SK-N-SH (cell line): Measurements from ENCODE around the gene PDZRN4. TPM values are rescaled to one million over a fixed set of nuclear protein-coding genes. Genes with fewer than 3 reads are reported as not detected.

Experiments
- CTCF ChIA-PET: fragments of 300-600, 350-600 bp; formaldehyde crosslinking; extraction: SDS; loops from one replicate; lab custom pipeline; 2021; lab: Yijun Ruan, JAX
- POLR2A ChIA-PET: fragments of 350-600 bp; sonication (Branson Sonifier 250); formaldehyde crosslinking; extraction: SDS; loops from one replicate; lab custom pipeline; 2020; ENCODE audit warnings: antibody characterized with exemption, inconsistent platforms; lab: Yijun Ruan, JAX
- DNase-seq: peaks from one replicate; pipeline ENCODE4 v3.0.0; 2012
- H2AFZ ChIP-seq: fragments of 200-600 bp; sonication (generic); 2 replicates; pipeline ENCODE4 v1.8.1; 2016; ENCODE audit warnings: antibody characterized with exemption, mild to moderate bottlenecking, low read depth
- H3F3A ChIP-seq: fragments of 200-600 bp; sonication (generic); replicated peaks from 2 replicates; pipeline ENCODE3; 2016; ENCODE audit warnings: antibody characterized with exemption, mild to moderate bottlenecking; ENCODE audit not compliant: insufficient read depth
- H3K27ac ChIP-seq, 2 experiments: fragments of 200-500 bp in 1 of 2; fragments of 200-600 bp in 1 of 2; sonication (Bioruptor generic) in 1 of 2; sonication (generic), shearing (Covaris generic) in 1 of 2; 2 replicates each; pipeline versions ENCODE4 v1.5.1 to v1.6.1; 2014 to 2016; ENCODE audit warnings: low read depth in 2 of 2, inconsistent platforms in 1 of 2, low read length in 1 of 2, mild to moderate bottlenecking in 1 of 2, mixed read lengths in 1 of 2
- H3K27me3 ChIP-seq: fragments of 200-600 bp; sonication (generic), shearing (Covaris generic); 2 replicates; pipeline ENCODE4 v1.6.1; 2016; ENCODE audit warnings: mixed run types; ENCODE audit not compliant: insufficient read depth
- H3K36me3 ChIP-seq, 2 experiments: fragments of 200-500 bp in 1 of 2; fragments of 200-600 bp in 1 of 2; sonication (Bioruptor generic) in 1 of 2; sonication (generic) in 1 of 2; replicated peaks in 1 of 2; 2 replicates each; pipeline versions ENCODE3 to v1.5.1; 2014 to 2016; ENCODE audit warnings: low read length in 1 of 2, mild to moderate bottlenecking in 1 of 2; ENCODE audit not compliant: insufficient read depth in 2 of 2, control insufficient read depth in 1 of 2
- H3K4me1 ChIP-seq, 2 experiments: fragments of 200-500 bp in 1 of 2; fragments of 200-600 bp in 1 of 2; sonication (Bioruptor generic) in 1 of 2; sonication (generic), shearing (Covaris generic) in 1 of 2; 2 replicates each; pipeline versions ENCODE4 v1.5.1 to v1.6.1; 2014 to 2016; ENCODE audit warnings: low read depth in 1 of 2, low read length in 1 of 2, mixed run types in 1 of 2; ENCODE audit not compliant: insufficient read depth in 2 of 2, control insufficient read depth in 1 of 2
- H3K4me2 ChIP-seq: fragments of 200-600 bp; sonication (generic), shearing (Covaris generic); 2 replicates; pipeline ENCODE4 v1.6.1; 2017; ENCODE audit warnings: mixed run types
- H3K4me3 ChIP-seq, 2 experiments: fragments of 200-500 bp in 1 of 2; fragments of 200-600 bp in 1 of 2; sonication (Bioruptor generic) in 1 of 2; sonication (generic), shearing (Covaris generic) in 1 of 2; 2 replicates each; pipeline versions ENCODE4 v1.5.1 to v1.8.1; 2014 to 2016; ENCODE audit warnings: low read depth in 2 of 2, inconsistent platforms in 1 of 2, low read length in 1 of 2, mild to moderate bottlenecking in 1 of 2, mixed read lengths in 1 of 2, moderate library complexity in 1 of 2
- H3K79me2 ChIP-seq: fragments of 200-600 bp; sonication (generic); 2 replicates; pipeline ENCODE4 v1.8.1; 2017; ENCODE audit warnings: mild to moderate bottlenecking; ENCODE audit not compliant: insufficient read depth
- H3K9ac ChIP-seq: fragments of 200-600 bp; sonication (generic); 2 replicates; pipeline ENCODE4 v1.6.1; 2017; ENCODE audit warnings: mixed run types
- H3K9me2 ChIP-seq: fragments of 200-600 bp; sonication (generic); 2 replicates; pipeline ENCODE4 v1.6.1; 2017; ENCODE audit warnings: mixed run types
- H3K9me3 ChIP-seq: fragments of 200-600 bp; sonication (generic); 2 replicates; pipeline ENCODE4 v1.6.1; 2017; ENCODE audit warnings: mixed run types, mild to moderate bottlenecking, moderate library complexity
- H4K20me1 ChIP-seq: fragments of 200-600 bp; sonication (generic); 2 replicates; pipeline ENCODE4 v1.6.1; 2017; ENCODE audit warnings: mild to moderate bottlenecking, mixed run types; ENCODE audit not compliant: insufficient read depth
- CHD2 ChIP-seq: fragments of 150-350 bp; IDR thresholded peaks from 2 replicates; pipeline ENCODE4 v1.6.1; 2018; ENCODE audit warnings: low read length; ENCODE audit not compliant: partially characterized antibody
- FOXJ3 ChIP-seq: sonication (generic); formaldehyde crosslinking; IDR thresholded peaks from 2 replicates; pipeline ENCODE4 v1.5.1; 2020; ENCODE audit warnings: mild to moderate bottlenecking, missing genetic modification reagents
- FOXM1 ChIP-seq: IDR thresholded peaks from 2 replicates; pipeline ENCODE4 v1.4.0; 2012; ENCODE audit warnings: low read depth, mild to moderate bottlenecking
- GABPA ChIP-seq: IDR thresholded peaks from 2 replicates; pipeline ENCODE4 v1.4.0; 2012; ENCODE audit warnings: low read depth, mild to moderate bottlenecking
- IRF3 ChIP-seq: fragments of 150-350 bp; IDR thresholded peaks from 2 replicates; pipeline ENCODE4 v1.6.1; 2016; ENCODE audit warnings: mild to moderate bottlenecking, low read depth, low read length
- JUND ChIP-seq: IDR thresholded peaks from 2 replicates; pipeline ENCODE4 v1.4.0; 2012
- MAX ChIP-seq: IDR thresholded peaks from 2 replicates; pipeline ENCODE4 v1.4.0; 2012; ENCODE audit warnings: low read depth
- MXI1 ChIP-seq: IDR thresholded peaks from 2 replicates; pipeline ENCODE4 v1.6.1; 2012; ENCODE audit warnings: mild to moderate bottlenecking, low read depth, low read length, improper control_type of control experiment
- RCOR1 ChIP-seq: fragments of 150-350 bp; IDR thresholded peaks from 2 replicates; pipeline ENCODE4 v1.6.1; 2017; ENCODE audit warnings: antibody characterized with exemption, low read length
- RFX5 ChIP-seq: IDR thresholded peaks from 2 replicates; pipeline ENCODE4 v1.6.1; 2012; ENCODE audit warnings: mild to moderate bottlenecking, improper control_type of control experiment, low read length
- RXRA ChIP-seq: IDR thresholded peaks from 2 replicates; pipeline ENCODE4 v1.4.0; 2012; ENCODE audit warnings: low read depth, mild to moderate bottlenecking, borderline replicate concordance
- SIN3A ChIP-seq: IDR thresholded peaks from 2 replicates; pipeline ENCODE4 v1.6.1; 2012; ENCODE audit warnings: low read depth, mild to moderate bottlenecking, low read length, moderate library complexity, borderline replicate concordance
- SMC3 ChIP-seq: IDR thresholded peaks from 2 replicates; pipeline ENCODE4 v1.6.1; 2012; ENCODE audit warnings: low read depth, low read length, improper control_type of control experiment
- TEAD4 ChIP-seq: IDR thresholded peaks from 2 replicates; pipeline ENCODE4 v1.4.0; 2012; ENCODE audit warnings: mild to moderate bottlenecking, borderline replicate concordance; ENCODE audit not compliant: insufficient read depth
- USF1 ChIP-seq: IDR thresholded peaks from 2 replicates; pipeline ENCODE4 v1.4.0; 2012; ENCODE audit warnings: low read depth, borderline replicate concordance
- WGBS: methylation state at CpG from one replicate; pipeline ENCODE4 v1.1.6; 2017; ENCODE audit warnings: low lambda C conversion rate; 5-methylcytosine and 5-hydroxymethylcytosine counted together
- polyA plus RNA-seq, 3 experiments: library from polyadenylated mRNA; depleted of rRNA; stranded (reverse); fragments of >200 nt; gene quantifications; 2 replicates each; pipeline ENCODE4 v1.2.3, GENCODE V29; 2012
- TF ChIP-seq, protein P1 (sequence below): fragments of 200-600 bp; sonication (generic); IDR thresholded peaks from 2 replicates; pipeline ENCODE4 v1.6.1; 2017; ENCODE audit warnings: antibody characterized with exemption, mild to moderate bottlenecking, moderate library complexity

Gene PDZRN4
- polyA plus RNA-seq, 1 of the 3 experiments (the other 2 are of a cell fraction): 0.02 TPM

DNA sequence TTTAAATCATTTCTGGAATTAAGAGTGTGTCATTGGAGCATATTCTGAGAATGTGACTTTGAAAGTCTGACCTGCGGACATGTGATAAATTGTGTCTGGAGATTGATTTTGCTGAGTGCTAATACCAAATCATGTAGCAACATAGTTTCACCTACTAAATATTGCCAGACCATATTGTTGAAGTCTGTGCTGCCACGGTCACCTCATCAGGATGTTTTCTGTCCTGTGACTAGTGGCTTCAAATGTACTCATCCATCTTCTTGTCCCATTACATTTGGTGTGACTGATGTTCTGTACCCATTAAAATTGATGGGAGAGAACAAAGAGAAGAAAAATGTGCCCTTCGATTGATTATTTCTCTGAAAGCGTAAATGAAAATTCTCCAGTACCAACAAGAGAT is 265.3 kb downstream of the PDZRN4 start (continued):
- TF ChIP-seq USF1 (no peak), CHD2 (no peak), FOXJ3 (CRISPR knock-in tag) (no peak), RCOR1 (no peak), MAX (no peak), SMC3 (no peak), SIN3A (no peak), IRF3 (no peak)

- no peaks in the 10 kb centered on the region for H3K27me3 ChIP-seq
- H3K4me2 ChIP-seq: no peak overlapping the region
- DNase-seq: no peak
- H3K36me3 ChIP-seq: no peaks in the 10 kb centered on the region
- no peaks in the 10 kb centered on the region for H3K9me3 ChIP-seq
- no peak overlapping the region for H3K9ac ChIP-seq
- ChIA-PET CTCF (interaction anchor here (0.8 to 1.3 kb wide), 2 partner anchors 56 to 183 kb away, joined by 3 read pairs; no protein-coding TSS in a partner anchor), POLR2A (no interaction called here)
- no peaks in the 10 kb centered on the region for H4K20me1 ChIP-seq
- no peak overlapping the region for H2AFZ ChIP-seq
- no peak overlapping the region for H3K27ac ChIP-seq
- H3K9me2 ChIP-seq: no peaks in the 10 kb centered on the region
- no peaks in the 10 kb centered on the region for H3K79me2 ChIP-seq
- 46% methylated on average over 2 of the region's 2 CpGs for WGBS
- H3F3A ChIP-seq: no peaks in the 10 kb centered on the region
- no peak overlapping the region for H3K4me3 ChIP-seq
- no peaks in the 10 kb centered on the region for H3K4me1 ChIP-seq
- no peak for TF ChIP-seq MXI1
- no peak for TF ChIP-seq FOXJ3 (CRISPR knock-in tag)
- TF ChIP-seq RXRA: no peak
- TF ChIP-seq TEAD4: no peak
- no peak for TF ChIP-seq CHD2
- no peak for TF ChIP-seq FOXM1
- no peak for TF ChIP-seq GABPA
- no peak for TF ChIP-seq JUND
- TF ChIP-seq, protein P1, sequence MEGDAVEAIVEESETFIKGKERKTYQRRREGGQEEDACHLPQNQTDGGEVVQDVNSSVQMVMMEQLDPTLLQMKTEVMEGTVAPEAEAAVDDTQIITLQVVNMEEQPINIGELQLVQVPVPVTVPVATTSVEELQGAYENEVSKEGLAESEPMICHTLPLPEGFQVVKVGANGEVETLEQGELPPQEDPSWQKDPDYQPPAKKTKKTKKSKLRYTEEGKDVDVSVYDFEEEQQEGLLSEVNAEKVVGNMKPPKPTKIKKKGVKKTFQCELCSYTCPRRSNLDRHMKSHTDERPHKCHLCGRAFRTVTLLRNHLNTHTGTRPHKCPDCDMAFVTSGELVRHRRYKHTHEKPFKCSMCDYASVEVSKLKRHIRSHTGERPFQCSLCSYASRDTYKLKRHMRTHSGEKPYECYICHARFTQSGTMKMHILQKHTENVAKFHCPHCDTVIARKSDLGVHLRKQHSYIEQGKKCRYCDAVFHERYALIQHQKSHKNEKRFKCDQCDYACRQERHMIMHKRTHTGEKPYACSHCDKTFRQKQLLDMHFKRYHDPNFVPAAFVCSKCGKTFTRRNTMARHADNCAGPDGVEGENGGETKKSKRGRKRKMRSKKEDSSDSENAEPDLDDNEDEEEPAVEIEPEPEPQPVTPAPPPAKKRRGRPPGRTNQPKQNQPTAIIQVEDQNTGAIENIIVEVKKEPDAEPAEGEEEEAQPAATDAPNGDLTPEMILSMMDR: no peak
- no peak for TF ChIP-seq RFX5
These were observed 271.2 kb downstream of the PDZRN4 start for GRCh38 chr12:41459111-41459905.
